GM19099 (cell line): ENCODE data around the gene SPOPL.

Source experiments
- POLR2A ChIP-seq: IDR thresholded peaks from 3 replicates; pipeline ENCODE4 v1.6.1; 2011; ENCODE audit warnings: low read depth; ENCODE audit not compliant: insufficient read length; ENCODE audit errors: extremely low read depth

SPOPL gene

DNA sequence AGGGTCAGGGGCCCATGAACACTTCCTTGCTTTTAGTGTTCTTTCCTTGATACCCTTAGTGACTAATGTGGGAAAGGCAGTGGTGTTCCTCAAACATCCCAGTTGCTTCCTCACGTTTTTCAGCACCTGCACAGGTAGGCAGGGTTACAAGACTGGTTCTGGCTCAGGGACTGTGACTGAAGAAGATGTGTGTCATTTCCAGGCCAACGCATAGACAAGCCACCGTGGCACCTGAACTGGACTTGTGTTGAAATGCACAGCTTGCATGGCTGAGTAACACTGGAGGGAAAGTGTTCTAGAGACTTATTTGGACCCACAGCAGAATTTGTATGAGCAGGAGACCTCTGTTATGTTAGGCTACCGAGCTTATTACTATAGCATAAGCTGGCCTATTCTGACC lies 107.9 kb downstream of the SPOPL start:
- no peak for TF ChIP-seq POLR2A

DNA sequence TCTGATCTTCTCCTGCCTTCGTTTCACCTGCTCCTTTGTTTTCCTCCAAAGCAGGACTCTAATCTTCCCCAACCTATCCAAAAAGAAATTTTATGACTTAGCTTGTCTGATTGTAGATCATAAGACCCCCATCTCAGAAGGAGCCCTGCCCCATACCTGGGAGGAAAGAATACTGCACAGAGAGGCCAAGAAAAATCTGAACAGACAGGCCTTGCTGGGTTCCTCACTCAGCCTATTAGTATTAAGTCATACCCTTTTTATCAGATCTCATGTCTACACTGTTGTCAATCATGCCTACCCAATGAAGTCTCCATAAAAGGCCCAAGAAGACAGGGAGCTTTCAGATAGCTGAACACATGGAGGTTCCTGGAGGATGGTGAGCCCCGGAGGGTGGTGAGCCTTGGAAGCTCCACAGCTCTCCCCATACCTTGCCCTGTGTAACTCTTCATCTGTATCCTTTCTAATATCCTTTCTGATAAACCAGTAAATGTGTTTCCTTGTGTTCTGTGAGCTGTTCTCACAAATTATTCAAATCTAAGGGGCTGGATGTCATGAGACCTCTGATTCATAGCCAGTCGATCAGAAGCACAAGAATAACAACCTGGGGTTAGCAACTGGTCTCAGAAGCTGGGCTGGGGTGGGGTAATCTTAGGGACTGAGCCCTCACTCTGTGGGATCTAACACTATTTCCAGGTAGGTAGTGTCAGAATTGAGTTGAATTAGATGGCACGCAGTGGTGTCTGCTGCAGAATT lies 108.8 kb downstream of the SPOPL start:
- TF ChIP-seq POLR2A, result no peak

DNA sequence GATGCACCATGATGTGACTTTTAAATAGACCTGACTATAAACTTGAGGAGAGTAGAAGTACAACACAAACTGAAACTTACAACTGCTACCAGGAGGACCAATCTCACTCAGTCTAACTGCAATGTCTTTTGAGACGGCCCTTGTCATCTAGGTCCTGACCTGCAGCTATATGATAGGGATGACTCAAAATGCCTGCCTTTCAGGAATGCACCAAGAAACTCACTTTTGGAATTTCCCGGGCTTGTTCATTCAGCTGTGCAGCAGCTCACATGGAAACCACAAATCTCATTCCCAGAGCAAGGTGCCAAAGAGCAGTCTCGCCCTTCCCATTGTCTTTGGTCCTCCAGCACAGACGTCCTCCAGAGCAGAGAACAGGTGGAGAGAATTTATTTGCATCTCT lies 113.7 kb downstream of the SPOPL start:
- no peak for TF ChIP-seq POLR2A

DNA sequence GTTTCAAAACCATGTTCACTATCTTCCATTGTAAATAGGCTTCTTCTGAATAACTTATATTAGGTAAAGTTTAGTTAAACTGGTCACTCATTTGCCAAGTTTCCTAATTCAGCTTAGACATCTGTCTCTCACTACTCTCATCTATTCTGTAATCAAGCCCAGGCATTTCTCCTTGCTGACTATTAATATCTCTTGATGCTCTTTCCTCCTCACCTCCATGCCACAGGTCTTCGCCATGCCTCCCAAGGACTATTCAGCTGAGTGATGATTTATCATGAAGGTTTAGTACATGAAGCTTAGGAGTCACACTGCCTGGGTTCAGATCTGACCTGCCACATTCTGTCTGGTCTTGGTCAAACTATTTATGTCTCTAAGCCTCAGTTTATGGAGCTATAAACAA lies 115.5 kb downstream of the SPOPL start:
- TF ChIP-seq POLR2A, result no peak

DNA sequence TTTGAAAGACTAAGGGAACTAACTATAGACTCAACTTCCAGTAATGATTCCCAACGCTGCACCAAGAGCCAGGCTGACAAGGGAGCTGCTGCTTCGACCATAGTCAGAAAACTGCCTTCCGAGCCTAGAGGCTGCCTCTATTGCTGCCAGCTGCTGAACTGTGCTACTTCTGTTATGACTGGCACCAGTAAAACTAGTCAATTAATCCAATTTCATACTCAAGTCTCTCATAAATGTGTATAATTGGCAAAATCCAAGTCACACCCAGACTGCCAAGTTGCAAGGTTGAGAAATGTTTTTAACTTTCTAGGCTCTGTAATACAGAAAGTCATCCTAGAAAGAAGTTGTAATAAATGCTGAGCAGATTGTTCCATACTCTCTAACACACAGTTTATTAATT lies 117.4 kb downstream of the SPOPL start:
- no peak for TF ChIP-seq POLR2A

DNA sequence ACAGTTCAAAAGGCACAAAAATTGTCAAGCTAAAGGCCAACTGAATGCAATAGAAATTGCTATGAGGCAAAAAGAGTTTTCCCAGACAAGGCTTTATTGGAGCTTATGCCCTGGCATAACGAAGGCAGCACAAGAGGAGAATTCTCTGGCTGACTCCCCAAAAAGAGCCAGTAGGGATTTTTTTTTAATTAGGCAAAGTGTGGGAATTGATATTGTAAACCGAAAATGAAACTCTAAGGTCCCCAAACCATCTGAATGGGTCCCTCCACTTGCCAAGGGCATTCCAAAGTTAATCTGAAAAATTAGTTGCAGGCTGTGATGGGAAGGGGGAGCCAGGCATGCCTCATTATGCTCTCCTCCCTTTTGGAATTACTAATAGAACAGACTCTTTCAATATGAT lies 118.9 kb downstream of the SPOPL start:
- TF ChIP-seq POLR2A, result no peak

DNA sequence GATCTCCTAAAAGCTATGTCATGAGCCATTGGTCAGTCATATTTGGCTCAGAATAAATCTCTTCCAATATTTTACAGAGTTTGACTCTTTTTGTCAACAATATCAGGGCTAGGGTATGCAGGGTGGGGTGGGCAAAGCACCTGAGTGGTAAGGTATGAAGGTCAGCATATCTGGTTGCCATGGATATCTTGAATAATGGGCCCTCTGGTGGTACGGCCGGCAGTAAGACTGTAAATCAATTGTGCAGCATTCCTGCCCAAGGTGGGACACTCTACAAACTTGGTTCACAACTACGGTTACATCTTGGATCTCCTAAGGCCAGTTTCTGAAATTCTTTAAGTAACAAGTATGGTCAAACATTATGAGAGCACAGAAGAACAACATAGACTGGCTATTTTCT lies 119.6 kb downstream of the SPOPL start:
- TF ChIP-seq POLR2A, result no peak

DNA sequence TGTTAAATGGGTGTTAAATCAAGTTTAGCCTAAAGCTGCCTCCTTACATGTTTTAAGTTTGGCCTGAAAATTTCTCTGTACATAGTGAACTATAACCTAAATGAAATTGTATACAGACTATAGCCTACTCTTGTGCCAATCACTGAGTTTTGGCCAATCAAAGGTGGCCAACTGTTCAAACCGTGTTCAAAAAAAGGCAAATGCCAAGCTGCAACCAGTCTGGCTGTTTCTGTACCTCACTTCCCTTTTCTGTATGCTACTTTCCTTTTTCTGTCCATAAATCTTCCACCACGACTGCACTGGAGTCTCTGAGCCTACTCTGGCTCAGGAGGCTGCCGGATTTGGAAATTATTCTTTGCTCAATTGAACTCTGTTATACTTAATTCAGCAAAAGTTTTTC lies 121.0 kb downstream of the SPOPL start:
- no peak for TF ChIP-seq POLR2A
